H1 (cell line): ENCODE results near the gene USP3. TPM values are rescaled to one million over a fixed set of nuclear protein-coding genes. Genes with fewer than 3 reads are reported as not detected.

Experiments
- ATF2 ChIP-seq: IDR thresholded peaks from 2 replicates; pipeline ENCODE4 v1.6.1; 2012; ENCODE audit warnings: low read length, inconsistent platforms
- CHD7 ChIP-seq: fragments of 300-600 bp; sonication (generic); IDR thresholded peaks from 2 replicates; pipeline ENCODE4 v1.7.1; 2012; ENCODE audit warnings: low read length, moderate library complexity, mild to moderate bottlenecking, inconsistent platforms; ENCODE audit not compliant: insufficient replicate concordance
- MAX ChIP-seq: IDR thresholded peaks from 2 replicates; pipeline ENCODE4 v1.6.1; 2012; ENCODE audit warnings: inconsistent platforms
- TAF1 ChIP-seq: IDR thresholded peaks from 2 replicates; pipeline ENCODE4 v1.6.1; 2011; ENCODE audit warnings: mild to moderate bottlenecking, low read depth, low read length
- TBP ChIP-seq: IDR thresholded peaks from 2 replicates; pipeline ENCODE4 v1.6.1; 2011; ENCODE audit warnings: low read depth, low read length, improper control_type of control experiment
- TCF12 ChIP-seq: IDR thresholded peaks from 2 replicates; pipeline ENCODE4 v1.6.1; 2011; ENCODE audit warnings: low read depth, mild to moderate bottlenecking, low read length
- USF2 ChIP-seq: IDR thresholded peaks from 2 replicates; pipeline ENCODE4 v1.6.1; 2011; ENCODE audit warnings: low read length, improper control_type of control experiment
- polyA plus RNA-seq, 7 experiments: library from polyadenylated mRNA; depleted of rRNA in 3 of 7; stranded (reverse) in 5 of 7; unstranded in 2 of 7; fragments of >200 nt in 5 of 7; fragments of 200-250 nt in 2 of 7; gene quantifications; 1 replicate in 5 of 7; 2 replicates in 1 of 7; 4 replicates in 1 of 7; pipeline versions ENCODE4 v1.2.1 to v1.2.3, GENCODE V29; 2011 to 2013; ENCODE audit warnings: missing spikeins in 2 of 7, mixed read lengths in 2 of 7
- total RNA-seq: library from RNA; stranded (reverse); fragmentation: NEBNext Ultra II Directional; extraction: Animal tissue kit (Norgen Biotek cat#: 25700); gene quantifications from 2 replicates; pipeline ENCODE4 v1.2.1, GENCODE V29; 2021

Gene USP3
- total and polyA plus RNA-seq, 2 of the 8 experiments (the other 6 are each of a cell fraction or from before 2014, with no cell fraction given) = 15.5 to 16.2 TPM

- TF ChIP-seq CHD7 (no peak), USF2 (no peak), ATF2 (no peak), TBP (no peak), TAF1 (no peak), TCF12 (no peak), MAX (no peak)
- TF ChIP-seq, all 59 proteins: peak for 0
Observed at GRCh38 chr15:63564093-63564492, 59.7 kb downstream of the USP3 start (continued).
